HG03378 (cell line): Measurements from ENCODE around the gene ARHGAP29.

ENCODE experiments used
- ATAC-seq: cut with Tn5 transposase; IDR thresholded peaks from one replicate; pipeline ENCODE4 v1.9.1; 2021; ENCODE audit warnings: mild to moderate bottlenecking, moderate library complexity; ENCODE audit not compliant: unreplicated experiment

The ARHGAP29 gene

DNA sequence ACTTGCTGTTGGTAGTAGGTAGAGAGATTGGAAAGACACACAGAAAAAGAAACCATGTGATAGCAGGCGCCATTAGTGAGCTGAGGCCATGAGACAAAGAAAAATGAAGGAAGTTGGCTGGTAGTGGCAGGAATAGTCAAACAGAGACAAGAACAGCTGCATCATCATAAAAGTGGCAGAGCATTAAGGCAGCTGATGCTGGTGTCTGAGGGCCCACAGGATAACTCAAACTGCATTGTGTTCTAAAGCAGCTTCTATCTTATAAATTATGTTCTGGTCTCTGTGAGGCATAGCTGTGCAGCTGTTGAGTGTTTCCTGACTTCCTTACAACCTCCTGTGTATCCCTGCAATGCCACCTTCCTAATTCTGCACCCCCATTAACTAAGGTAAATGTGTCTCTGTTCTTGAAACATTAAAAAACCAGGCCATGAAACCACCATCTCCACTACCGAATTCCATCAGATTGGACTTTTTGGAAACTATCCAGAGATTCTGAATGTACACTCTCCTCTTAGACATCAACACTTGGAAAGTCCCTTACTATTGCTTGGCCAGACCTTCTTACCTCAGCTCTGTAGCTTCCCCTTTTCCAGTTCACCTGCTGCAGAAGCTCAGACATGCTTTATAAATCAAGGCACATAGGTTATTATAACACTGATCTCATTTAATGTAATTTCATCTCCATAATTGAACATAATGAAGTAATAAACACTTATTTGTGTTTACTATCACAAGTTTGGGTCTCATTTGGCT, 23.4 kb upstream of the ARHGAP29 start:
- ATAC-seq: no peak

DNA sequence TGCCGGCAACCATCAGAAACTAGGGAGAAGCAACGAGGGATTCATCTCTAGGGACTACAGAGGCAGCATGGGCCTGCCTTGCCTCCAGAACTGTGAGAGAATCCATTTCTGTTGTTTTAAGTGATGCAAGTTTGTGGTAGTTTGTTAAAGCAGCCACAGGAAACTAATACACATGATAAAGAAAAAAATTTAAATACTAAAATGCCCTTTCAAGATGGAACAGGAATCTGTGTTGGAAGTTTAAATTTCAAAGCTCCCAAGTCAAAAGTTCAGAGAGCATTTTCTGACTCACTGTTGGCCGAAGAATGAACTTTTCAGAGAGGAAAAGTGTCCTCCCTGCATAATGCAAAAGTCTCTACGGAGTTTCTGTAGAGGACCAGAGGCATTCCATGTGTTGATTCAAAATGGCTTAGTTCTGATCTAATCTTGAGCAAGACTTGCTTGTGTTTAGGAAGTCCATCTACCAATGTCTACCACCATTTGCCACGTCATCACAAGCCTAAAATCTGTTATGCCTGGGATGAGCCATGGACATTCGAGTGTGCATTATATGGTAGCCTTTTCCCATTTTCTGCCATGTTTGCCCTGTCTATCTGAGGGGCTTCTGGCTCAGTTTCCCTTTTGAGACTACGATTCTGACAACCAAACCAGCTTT, 22.4 kb upstream of the ARHGAP29 start:
- ATAC-seq: no peak

DNA sequence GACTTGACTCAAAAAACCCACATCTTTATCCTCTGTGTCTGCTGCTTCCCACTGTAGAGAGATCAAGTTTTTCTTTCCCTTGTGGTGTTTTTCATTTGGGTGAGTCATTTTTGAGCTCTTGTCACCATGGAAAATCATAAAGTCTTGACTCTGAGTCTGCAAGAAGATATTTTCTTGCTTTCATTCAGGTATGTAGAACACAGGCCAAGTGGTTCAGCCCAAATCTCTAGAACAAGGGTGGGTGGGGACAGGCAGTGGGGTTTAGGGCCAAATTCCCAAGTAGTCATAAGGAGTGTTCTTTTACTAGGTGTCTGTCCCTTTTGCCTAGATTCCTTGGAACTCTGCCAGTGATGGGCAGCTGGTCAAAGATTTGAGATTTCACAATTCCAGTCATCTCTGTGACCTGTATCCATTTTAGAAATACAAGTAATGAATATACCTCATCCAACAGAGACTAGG, 21.5 kb upstream of the ARHGAP29 start:
- no peak for ATAC-seq

DNA sequence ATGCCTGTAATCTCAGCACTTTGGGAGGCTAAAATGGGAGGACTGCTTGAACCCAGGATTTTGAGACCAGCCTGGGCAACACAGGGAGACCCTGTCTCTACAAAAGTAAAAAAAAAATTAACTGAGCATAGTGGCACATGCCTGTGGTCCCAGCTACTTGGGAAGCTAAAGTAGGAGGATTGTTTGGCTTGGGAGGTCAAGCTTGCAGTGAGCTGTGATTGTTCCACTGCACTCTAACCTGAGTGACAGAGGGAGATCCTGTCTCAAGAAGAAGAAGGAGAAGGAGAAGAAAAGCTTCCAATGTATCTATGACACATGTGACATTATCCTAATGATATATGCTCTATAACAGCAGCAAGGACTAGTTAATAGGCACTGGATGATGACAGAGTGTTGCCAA, 20.1 kb upstream of the ARHGAP29 start:
- no peak for ATAC-seq

DNA sequence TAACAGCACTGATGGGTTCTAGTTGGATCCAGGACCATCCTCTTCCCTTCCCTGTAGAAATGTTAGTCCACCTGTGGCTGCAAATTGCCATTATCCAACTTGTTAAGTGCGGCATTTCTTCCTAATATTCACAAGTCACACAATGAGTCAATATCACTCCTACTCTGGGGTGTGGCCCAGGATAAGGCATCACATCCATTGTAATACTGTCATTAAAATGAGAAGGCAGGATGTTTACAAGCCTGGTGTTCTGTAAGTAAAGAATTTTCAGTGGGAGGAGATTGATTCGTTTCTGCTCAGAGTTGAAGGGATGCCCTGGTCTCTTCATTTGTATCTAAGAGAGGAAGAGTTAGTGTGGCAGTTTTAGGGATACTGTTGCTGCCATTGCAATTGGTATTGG, 18.1 kb upstream of the ARHGAP29 start:
- no peak for ATAC-seq

DNA sequence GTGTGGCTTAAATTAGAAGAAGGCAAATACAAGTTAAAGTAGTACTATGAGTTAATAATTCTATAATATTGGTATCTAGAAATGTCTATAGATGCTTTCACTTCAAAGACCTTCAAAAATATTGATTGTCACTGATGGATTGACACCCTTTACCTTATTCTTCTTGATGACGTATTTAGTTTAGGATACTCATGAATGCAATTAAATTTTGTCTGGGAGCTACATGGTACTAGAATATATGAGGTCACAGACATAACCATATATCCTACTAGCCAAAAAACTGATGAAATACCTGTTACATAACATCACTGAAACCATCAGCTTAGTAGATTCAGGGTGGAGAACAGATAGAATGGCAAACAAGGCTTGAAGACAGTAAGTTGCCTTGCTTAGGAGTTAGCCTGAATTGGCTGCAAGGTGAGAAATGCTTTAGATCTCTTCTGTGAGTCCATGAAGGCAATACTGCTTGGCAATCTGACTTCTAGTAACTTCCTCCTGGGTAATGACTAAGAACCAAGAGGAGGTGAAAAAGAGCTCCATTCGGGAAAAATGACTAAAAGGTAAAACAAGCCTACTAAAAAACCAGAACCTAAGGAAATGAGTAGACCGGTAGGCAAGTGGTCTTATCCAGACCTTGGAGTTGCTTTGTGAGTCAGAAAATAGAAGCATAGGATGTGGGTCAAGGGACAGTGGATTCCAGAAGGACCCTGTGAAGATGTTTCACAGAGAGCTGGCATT, 16.9 kb upstream of the ARHGAP29 start:
- no peak for ATAC-seq

DNA sequence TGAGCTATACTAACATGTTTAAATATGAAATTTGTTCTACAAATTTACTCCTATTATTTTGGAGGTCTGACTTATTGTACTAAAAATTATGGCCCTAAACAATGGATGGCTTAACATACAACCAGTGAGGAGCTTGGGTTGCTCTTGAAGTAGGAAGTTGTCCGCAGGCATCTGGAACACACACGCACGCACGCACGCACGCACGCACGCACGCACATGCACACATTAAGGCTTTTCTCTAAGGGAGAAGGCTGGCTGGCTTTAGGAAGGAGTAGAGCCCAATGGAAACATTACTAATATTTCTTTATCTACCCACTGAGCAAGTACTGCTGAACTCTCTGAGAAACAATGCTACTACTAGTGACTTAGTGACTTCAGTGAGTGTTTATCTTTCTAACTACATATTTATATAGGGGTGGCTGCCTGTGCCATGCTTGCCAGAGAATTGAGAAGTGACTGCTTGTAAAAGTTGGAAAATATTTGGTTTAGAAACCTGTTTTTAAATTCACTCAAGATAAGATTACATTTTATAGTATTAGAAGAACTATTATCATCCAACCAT, 16.2 kb upstream of the ARHGAP29 start:
- no peak for ATAC-seq

DNA sequence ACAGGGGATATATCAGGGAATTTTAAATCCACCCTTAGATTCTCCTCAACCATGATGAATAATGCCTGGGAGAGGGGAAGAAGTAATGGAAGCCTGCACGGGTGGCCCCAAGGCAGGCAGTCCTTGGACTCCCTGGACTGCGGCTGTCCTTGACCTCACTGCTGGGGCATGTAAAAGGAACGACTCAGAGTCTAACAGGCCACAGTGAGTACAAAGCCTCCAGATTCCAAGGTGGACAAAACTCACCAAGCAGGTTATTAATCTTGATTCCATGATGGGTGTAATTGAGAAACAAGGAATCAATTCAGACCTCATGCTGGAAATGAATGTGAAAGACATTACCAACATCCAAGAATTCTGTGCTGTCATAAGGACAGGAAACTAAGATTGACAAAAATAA, 13.0 kb upstream of the ARHGAP29 start:
- no peak for ATAC-seq

DNA sequence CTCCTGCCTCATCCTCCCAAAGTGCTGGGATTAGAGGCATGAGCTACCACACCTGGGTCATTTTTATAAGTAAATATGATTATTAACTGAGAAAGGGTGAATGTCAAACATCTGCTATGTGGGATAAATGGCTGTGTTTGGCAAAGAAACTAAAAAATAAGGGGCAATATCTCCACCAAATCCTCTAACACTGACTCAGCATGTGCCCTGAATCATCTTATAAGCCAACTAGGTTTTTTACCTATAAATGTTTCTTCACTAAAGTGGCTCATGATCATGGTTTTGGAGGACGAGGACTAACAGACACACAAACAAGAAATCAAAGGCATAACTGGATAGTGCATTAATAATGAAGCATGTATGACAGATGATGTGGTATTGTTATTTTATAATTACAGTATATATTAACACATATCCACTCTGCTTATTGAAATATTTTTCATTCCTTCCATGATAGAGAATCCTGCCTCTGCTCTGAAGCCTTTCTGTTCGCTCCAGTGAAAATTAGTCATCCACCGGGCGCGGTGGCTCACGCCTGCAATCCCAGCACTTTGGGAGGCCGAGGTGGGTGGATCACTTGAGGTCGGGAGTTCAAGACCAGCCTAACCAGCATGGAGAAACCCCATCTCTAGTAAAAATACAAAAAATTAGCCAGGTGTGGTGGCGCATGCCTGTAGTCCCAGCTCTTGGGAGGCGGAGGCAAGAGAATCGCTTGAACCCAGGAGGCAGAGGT, 11.7 kb upstream of the ARHGAP29 start:
- ATAC-seq: no peak

DNA sequence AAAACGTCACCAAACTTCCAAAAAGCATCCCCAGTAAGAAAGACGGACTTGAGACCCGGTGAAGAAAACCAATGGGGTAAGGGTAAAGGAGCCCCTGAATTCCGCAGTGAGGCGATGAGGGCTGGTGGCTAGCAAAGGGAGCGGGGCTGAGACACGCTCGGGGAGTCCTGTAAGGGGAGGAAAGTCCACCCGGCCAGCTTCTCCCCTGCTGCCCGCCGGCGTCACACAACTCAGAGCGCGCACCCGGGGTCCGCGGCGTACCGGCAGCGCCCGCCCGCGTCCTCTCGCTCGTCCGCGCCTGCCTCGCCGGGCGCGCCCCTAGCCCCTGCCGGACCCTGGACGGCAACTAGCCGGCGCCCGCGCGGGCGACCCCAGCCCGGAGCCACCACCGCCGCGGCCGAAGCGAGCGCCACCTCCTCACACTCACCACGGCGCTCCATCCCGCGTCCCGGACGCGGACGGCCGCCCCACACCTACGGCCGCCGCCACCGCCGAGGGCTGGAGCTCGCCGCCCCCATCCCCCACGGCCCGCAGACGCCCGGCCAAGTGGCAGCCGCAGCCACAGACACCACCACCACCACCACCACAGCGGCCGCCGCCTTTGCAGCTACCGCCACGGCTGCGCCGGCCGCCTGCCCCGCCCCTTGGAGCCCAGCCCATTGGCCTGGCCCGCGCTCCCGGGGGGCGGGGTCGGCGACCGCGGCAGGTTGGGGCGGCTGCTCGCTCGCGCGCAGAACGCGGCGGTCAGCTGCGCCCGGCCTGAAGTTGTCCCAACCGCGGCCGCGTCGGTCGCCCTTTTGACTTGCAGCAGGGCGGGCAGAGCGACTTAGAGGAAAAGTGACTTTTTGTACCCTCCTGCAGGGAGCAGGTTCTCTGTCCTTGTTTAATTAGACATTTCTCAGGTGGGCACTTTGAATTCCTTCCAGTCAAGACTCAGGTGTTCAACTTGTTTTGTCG, 10.0 kb upstream of the ARHGAP29 start:
- no peak for ATAC-seq

DNA sequence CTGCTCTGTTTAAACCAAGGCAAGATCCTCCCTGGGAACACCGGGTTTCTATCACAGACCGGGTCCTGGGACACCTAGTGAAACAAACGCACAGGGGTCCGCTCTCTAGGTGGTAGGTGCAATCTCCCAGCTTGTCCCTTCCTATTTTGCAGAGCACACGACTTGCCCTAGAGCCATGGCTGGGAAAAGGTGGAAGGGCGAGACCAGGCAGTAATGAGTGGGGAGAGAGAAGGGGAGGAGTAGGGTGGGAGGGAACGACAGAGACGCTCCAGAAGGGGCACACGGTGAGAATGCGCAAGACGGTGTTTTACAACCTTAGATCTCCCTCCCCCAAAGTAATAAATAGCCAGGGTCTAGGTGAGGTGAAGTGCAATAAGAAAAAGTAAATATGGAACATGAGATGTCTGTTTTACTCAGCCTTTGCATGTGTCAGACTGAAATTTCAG, 9.3 kb upstream of the ARHGAP29 start:
- no peak for ATAC-seq

DNA sequence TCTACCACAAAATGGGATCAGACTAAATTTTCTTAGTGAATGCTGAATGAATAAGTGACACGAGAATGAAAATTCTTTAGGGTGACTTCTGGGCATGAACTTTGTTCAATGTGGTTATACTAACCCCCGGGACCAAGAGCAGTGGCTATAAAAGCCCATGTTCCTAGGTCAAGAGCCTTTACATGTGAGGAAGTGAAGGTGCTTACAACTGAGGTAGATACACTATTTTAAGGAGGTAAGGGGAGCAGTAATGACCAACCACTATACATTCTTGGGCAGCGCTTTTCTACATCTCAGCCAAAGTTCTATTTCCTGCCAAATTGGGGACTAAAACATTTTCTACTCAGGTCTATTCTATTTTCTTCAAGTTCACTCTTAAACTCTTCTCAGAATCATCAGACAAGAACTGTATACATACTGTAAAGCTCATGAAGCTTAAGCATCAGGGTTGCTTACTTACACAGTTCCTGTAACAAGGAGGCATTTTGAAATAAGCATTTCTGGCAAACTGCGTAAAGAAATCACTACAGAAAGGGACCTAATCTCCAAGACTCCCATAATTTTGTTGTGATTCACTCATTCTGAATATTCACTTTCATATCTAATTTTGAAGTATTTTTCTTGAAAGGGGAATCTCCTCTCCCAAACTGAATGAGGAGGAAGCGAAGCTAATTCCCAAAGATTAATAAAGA, 8.5 kb upstream of the ARHGAP29 start:
- ATAC-seq: no peak

DNA sequence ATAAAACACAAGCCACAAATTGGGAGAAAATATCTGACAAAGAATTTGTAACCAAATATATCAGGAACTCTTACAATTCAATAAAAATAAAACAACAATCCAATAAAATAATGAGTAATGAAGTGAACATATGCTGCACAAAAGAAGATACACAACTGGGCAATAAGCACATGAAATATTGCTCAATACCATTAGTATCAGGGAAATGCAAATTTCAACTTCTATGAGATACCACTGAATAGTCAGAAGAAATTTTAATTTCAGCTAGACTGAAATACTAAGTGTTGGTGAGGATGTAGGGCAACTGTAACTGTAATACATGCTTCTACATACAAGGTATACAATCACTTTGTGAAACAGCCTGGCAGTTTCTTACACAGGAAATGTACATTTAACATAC, 7.4 kb upstream of the ARHGAP29 start:
- ATAC-seq: no peak

DNA sequence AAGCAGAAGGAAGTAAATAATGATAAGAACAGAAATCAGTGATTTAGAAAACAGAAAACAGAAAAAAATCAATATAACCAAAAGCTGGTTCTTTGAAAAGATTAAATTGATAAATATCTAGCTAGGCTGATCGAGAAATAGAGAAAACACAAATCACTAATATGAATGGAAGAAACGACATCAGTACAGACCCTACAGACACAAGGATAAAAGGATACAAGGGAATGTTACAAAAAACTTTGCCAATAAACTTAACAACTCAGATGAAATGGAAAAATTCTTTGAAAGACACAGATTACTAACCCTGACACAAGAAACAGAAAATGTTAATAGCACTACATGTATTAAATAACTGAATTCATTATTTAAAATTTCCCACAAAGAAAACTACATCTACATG, 6.3 kb upstream of the ARHGAP29 start:
- no peak for ATAC-seq

DNA sequence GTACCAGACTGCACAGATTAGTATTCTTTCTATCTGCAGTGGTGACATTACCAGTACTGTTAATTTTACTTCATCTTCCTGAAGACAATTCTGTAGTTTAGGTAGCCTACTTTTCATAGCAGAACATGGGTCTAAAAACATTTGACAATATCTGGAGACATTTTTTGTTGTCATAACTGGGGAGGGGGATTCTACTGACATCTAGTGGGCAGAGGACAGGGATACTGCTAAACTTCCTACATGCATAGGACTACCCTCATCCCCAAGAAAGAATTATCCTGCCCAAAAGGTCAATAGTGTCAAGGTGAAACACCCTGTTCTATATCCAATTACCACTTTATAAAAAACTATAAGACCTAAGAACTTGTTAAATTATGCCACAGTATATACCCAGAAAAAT, 3.4 kb upstream of the ARHGAP29 start:
- ATAC-seq: no peak

DNA sequence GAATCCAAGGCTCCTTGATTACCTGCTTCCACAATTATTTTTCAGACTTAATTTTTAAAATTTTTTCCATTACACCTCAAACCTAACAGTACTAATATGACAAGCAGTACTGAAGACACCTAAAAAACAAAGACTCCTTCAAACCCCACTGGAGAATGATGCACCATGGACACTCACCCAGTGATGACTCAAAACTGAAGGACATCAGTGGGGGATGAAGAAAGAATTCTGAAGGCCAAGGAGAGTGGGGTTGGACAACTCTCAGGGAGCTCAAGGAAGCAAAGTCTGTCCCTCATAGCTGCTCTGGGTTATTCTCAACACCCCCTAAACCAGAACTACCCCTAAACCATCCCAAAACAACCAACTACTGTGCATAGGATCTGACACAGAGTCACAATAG, 2.4 kb upstream of the ARHGAP29 start:
- no peak for ATAC-seq

DNA sequence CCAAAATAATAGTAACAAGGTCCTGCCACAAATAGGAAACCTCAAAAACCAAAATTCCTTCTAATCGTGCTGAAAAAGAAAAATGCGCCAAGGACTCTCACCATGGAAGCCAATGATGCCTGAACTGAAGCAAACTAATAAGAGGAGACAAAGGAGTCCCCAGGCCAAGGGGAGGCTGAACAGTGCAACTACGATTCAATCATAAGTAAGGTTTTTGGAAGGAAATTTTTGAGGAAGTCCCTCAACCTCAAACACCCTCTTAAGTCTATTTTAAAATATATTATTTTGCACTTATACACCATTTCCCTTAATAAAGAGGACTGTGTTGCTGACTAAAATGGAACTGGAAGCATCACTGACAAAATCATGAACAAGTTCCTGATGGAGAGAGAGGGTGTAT, 1.7 kb upstream of the ARHGAP29 start:
- no peak for ATAC-seq

DNA sequence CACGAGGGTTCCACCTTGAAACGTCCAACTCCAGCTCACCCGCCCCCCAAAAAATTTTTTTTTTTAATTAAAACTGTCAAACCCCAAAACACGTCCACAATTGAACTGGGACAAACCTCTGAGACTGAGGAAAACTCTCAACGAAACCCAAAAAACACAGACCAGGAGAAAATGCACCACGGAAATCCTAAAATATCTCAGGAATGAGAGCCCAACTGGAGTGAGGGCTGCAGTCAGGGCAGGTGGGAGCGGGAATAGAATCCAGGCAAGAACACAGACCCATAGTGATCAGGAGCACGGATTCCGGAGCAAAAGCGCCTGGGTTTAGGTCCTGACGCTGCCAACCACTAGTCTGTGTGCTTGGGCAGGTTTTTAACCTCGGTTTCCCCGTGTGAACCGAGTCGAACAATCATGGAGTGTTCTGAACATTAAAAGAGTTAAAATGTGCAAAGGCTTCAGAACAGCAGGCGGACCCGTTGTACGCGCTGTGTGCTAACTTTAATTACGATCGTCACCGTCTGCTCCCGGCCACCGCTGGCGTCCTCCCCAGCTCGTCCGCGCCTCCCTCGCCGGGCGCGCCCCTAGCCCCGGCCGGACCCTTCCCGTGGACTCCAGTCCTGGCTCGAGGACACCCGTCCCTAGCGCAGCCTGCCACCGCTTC, 624 bp downstream of the ARHGAP29 start:
- ATAC-seq: no peak

DNA sequence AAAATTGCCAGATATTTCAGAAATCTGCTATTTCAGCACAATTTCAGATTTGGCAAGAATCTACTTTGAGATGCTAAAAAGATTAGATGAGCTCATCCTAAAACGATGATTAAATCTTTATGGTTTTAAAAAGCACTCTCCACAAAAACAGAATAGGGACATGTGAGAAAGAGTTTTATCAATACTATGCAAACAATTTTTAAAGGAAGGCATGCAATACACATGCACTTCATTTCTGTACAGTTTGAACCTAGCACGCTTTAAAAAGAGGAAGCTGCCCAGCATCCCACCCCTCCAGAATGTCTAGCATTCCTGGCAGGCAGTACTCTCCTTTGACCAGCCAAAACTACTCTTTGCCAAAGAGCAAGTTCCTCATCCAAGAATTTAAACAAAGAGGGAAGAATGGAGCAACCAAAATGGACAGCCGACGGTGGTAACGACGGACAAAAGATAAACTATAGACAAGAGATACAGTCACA, 1.3 kb downstream of the ARHGAP29 start:
- no peak for ATAC-seq
